Smooth muscle cell (in vitro differentiated cells): ENCODE data around the gene SPAG16. TPM values are rescaled to one million over a fixed set of nuclear protein-coding genes. Genes with fewer than 3 reads are reported as not detected.

Source experiments
- DNase-seq: peaks from one replicate; lab custom pipeline; 2025; ENCODE audit not compliant: unreplicated experiment; lab: John Stamatoyannopoulos, UW
- H2AFZ ChIP-seq: fragments of 200-600 bp; sonication (generic); 2 replicates; pipeline ENCODE4 v1.6.0; 2016; ENCODE audit warnings: antibody characterized with exemption, low read depth, mild to moderate bottlenecking
- H3F3A ChIP-seq: fragments of 200-600 bp; sonication (generic); 2 replicates; pipeline ENCODE4 v1.6.0; 2017; ENCODE audit warnings: antibody characterized with exemption, low read depth
- H3K27ac ChIP-seq: fragments of 200-600 bp; sonication (generic); 2 replicates; pipeline ENCODE4 v1.5.1; 2016; ENCODE audit warnings: low read depth, mild to moderate bottlenecking
- H3K27me3 ChIP-seq: fragments of 200-600 bp; sonication (generic); 2 replicates; pipeline ENCODE4 v1.6.1; 2016; ENCODE audit warnings: low read depth, mild to moderate bottlenecking
- H3K36me3 ChIP-seq: fragments of 200-600 bp; sonication (generic); 2 replicates; pipeline ENCODE4 v1.5.1; 2016; ENCODE audit warnings: low read depth
- H3K4me1 ChIP-seq: fragments of 200-600 bp; sonication (generic); 2 replicates; pipeline ENCODE4 v1.5.1; 2016; ENCODE audit warnings: low read depth
- H3K4me2 ChIP-seq: fragments of 200-600 bp; sonication (generic); 2 replicates; pipeline ENCODE4 v1.6.0; 2016; ENCODE audit warnings: mild to moderate bottlenecking
- H3K4me3 ChIP-seq: fragments of 200-600 bp; sonication (generic); 2 replicates; pipeline ENCODE4 v1.5.1; 2016; ENCODE audit warnings: mild to moderate bottlenecking
- H3K79me2 ChIP-seq: fragments of 200-600 bp; sonication (generic); 2 replicates; pipeline ENCODE4 v1.6.0; 2016; ENCODE audit warnings: low read depth, mild to moderate bottlenecking
- H3K9ac ChIP-seq: fragments of 200-600 bp; sonication (generic); 2 replicates; pipeline ENCODE4 v1.6.0; 2016; ENCODE audit warnings: low read depth
- H3K9me3 ChIP-seq: fragments of 200-600 bp; sonication (generic); replicated peaks from 2 replicates; pipeline ENCODE4 v1.5.1; 2016; ENCODE audit warnings: low read depth
- H4K20me1 ChIP-seq: fragments of 200-600 bp; sonication (generic); 2 replicates; pipeline ENCODE4 v1.6.0; 2016; ENCODE audit warnings: low read depth
- WGBS: methylation state at CpG from one replicate; pipeline ENCODE4 v1.1.7; 2016; ENCODE audit warnings: low lambda C conversion rate; 5-methylcytosine and 5-hydroxymethylcytosine counted together
- polyA plus RNA-seq: library from polyadenylated mRNA; unstranded; fragments of >200 nt; fragmentation: Nextera tagmentation; extraction: Ambion mirVana; gene quantifications from 2 replicates; pipeline ENCODE4 v1.2.1, GENCODE V29; 2016
- total RNA-seq: library from RNA; depleted of rRNA; stranded (reverse); fragments of >200 nt; gene quantifications from 2 replicates; pipeline ENCODE4 v1.2.3, GENCODE V29; 2014
- TF ChIP-seq, protein P1 (sequence below): fragments of 200-600 bp; sonication (generic); IDR thresholded peaks from 2 replicates; pipeline ENCODE4 v1.5.1; 2017; ENCODE audit warnings: borderline replicate concordance, mild to moderate bottlenecking, antibody characterized with exemption; ENCODE audit not compliant: insufficient read depth, poor library complexity, severe bottlenecking

The SPAG16 gene
- total and polyA plus RNA-seq, 2 experiments from 2014 or later = 32.1 to 40.6 TPM

DNA sequence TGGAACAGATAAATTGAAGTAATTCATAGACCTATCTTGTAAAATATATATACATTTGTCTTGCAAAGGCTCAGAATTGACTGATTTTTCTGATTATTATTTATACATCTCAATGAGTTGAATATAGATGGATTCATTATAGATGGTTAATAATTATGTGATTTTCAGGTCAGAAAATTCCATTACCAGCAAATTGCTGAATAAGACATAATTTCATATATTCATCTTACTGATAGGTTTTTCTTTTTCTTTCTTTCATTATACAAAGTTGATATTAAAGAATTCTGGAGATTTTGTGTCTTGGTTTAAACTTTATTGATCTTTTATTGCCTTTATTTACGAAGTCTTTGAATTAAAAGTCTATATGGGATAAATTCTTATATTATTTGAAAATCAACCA, 41.6 kb upstream of the SPAG16 start:
- Histone ChIP-seq H4K20me1 (no peaks in the 10 kb centered on the region), H3K9me3 (no peaks in the 10 kb centered on the region), H3K27me3 (no peaks in the 10 kb centered on the region), H3F3A (no peaks in the 10 kb centered on the region), H3K27ac (no peak overlapping the region), H3K9ac (no peak overlapping the region), H3K4me1 (peaks cover 16% of the 10 kb centered on the region), H2AFZ (no peak overlapping the region), H3K79me2 (no peaks in the 10 kb centered on the region), H3K4me3 (no peak overlapping the region), H3K36me3 (no peaks in the 10 kb centered on the region), H3K4me2 (no peak overlapping the region)
- TF ChIP-seq, protein P1, sequence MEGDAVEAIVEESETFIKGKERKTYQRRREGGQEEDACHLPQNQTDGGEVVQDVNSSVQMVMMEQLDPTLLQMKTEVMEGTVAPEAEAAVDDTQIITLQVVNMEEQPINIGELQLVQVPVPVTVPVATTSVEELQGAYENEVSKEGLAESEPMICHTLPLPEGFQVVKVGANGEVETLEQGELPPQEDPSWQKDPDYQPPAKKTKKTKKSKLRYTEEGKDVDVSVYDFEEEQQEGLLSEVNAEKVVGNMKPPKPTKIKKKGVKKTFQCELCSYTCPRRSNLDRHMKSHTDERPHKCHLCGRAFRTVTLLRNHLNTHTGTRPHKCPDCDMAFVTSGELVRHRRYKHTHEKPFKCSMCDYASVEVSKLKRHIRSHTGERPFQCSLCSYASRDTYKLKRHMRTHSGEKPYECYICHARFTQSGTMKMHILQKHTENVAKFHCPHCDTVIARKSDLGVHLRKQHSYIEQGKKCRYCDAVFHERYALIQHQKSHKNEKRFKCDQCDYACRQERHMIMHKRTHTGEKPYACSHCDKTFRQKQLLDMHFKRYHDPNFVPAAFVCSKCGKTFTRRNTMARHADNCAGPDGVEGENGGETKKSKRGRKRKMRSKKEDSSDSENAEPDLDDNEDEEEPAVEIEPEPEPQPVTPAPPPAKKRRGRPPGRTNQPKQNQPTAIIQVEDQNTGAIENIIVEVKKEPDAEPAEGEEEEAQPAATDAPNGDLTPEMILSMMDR = no peak
- DNase-seq = no peak
- 91% methylated on average over 1 of the region's 1 CpG for WGBS

DNA sequence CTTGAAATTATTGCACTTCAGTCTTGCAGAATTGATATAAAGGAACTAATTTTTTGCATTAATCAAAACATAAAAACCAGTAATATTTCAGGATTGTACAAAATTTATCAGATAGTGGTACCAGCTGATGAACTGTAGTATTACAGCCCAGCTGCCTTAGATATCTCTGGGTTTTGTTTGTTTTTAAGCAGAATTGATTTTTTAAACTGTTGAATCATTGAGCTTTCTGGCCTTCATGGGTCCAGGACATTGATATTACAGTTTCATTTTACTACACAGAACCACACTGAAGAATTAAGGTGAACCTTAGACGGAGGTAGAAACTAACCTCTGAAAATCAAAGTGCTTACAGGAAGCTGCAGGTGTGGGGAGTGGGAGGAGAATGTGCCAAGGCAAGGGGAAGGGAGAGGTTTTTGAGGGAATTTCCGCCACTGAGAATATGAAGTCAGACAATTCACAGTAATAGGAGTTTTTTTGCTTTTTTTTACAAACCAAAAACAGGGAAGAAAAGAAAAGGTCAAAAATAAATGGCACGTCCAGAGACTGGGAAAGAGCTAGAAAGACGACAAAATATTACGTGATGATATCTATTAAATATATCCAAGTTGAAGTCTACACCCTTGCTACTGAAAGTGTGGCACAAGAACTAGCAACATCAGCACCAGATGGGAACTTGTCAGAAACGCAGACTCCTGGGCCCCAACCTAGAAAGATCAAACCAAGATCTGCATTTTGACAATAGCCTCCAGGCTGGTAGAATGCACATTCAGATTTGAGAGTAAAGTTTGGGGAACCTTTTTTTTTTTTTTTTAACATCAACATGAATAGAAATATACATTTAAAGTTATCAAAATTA, 40.8 kb upstream of the SPAG16 start:
- DNase-seq = no peak
- Histone ChIP-seq H3K27me3 (no peaks in the 10 kb centered on the region), H3K4me1 (peaks cover 10% of the 10 kb centered on the region), H3K4me2 (no peak overlapping the region), H2AFZ (no peak overlapping the region), H4K20me1 (no peaks in the 10 kb centered on the region), H3K9me3 (no peaks in the 10 kb centered on the region), H3K4me3 (no peak overlapping the region), H3K79me2 (no peaks in the 10 kb centered on the region), H3K27ac (no peak overlapping the region), H3F3A (no peaks in the 10 kb centered on the region), H3K9ac (no peak overlapping the region), H3K36me3 (no peaks in the 10 kb centered on the region)
- WGBS = 90% methylated on average over 6 of the region's 6 CpGs
- TF ChIP-seq, protein P1 = no peak

DNA sequence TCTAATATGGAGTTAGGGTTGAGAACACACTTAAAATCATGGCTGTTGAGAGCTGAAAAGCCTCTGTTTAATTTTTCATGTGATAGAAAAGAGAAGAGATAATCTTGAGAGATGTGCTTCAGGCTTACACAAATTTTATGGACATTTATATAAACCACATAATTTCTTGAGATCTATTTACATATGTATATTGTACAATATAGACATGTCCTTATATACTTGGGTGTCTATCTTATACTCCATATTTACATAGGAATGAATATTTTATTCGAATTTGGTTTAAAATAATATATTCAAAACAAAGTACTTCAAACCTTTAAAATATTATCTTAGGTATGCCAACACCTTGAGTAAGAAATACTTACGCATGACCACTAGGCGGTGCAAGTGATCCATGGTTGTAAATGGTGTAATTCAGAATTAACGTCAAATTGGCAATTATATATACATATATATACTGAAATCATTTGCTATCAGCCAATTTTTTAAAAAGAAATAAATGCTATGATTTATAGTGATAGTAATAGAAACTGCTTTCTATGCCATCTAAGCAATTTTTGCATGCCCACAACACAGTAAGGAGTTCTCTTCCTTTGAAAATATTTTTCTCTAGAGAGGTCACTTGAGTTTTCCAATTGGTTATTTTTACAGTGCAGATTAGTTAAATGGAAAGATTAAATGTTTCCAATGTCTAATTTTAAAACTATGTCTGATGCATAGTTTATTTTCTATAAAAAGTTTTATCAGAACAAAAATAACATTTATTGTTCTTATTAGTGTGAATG, 37.6 kb upstream of the SPAG16 start:
- Histone ChIP-seq H3K9me3 (no peaks in the 10 kb centered on the region), H3K9ac (no peak overlapping the region), H3K27ac (no peak overlapping the region), H3K4me3 (no peak overlapping the region), H3K27me3 (no peaks in the 10 kb centered on the region), H3F3A (no peaks in the 10 kb centered on the region), H3K4me1 (peaks cover under 1% of the 10 kb centered on the region), H3K79me2 (no peaks in the 10 kb centered on the region), H2AFZ (no peak overlapping the region), H4K20me1 (no peaks in the 10 kb centered on the region), H3K36me3 (no peaks in the 10 kb centered on the region), H3K4me2 (no peak overlapping the region)
- TF ChIP-seq, protein P1 = peak; percentile 92
- 4% methylated on average over 4 of the region's 4 CpGs for WGBS
- no peak for DNase-seq
